Measurements from ENCODE around the gene SNRNP200.

- TF ChIP-seq CTCF (IDR thresholded peaks at IDR 0.05) (no peak), EZH2 (IDR thresholded peaks at IDR 0.05; ENCODE audit: borderline replicate concordance, insufficient read depth, low read depth, low read length, poor library complexity, severe bottlenecking) (no peak)
These were observed 40.0 kb downstream of the SNRNP200 start for GRCh38 chr2:96265349-96265839.
